ENCODE measurements around the gene TNPO3.
"Not testable (repeated sequence)": the region's sequence is repeated elsewhere in the genome, so short reads cannot be mapped to it uniquely, and the experiment has no call there.

The TNPO3 gene

GRCh38 chr7:129043012-129043411, 11.9 kb downstream of the TNPO3 start:
- H3K4me3 ChIP-seq = no peak overlapping the region
- DNase-seq = no peak
- no peaks in the 10 kb centered on the region for H3K9me3 ChIP-seq
- intact Hi-C loops (cut with DNase I; ENCODE audit: low total_unique reads) = no loop called here
- H3K27ac ChIP-seq = no peak overlapping the region
- TF ChIP-seq, protein P1, sequence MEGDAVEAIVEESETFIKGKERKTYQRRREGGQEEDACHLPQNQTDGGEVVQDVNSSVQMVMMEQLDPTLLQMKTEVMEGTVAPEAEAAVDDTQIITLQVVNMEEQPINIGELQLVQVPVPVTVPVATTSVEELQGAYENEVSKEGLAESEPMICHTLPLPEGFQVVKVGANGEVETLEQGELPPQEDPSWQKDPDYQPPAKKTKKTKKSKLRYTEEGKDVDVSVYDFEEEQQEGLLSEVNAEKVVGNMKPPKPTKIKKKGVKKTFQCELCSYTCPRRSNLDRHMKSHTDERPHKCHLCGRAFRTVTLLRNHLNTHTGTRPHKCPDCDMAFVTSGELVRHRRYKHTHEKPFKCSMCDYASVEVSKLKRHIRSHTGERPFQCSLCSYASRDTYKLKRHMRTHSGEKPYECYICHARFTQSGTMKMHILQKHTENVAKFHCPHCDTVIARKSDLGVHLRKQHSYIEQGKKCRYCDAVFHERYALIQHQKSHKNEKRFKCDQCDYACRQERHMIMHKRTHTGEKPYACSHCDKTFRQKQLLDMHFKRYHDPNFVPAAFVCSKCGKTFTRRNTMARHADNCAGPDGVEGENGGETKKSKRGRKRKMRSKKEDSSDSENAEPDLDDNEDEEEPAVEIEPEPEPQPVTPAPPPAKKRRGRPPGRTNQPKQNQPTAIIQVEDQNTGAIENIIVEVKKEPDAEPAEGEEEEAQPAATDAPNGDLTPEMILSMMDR (IDR thresholded peaks at IDR 0.05) = no peak
- peaks cover 0 to 31% (median 6%) of the 10 kb centered on the region in 4 donors for H3K4me1 ChIP-seq
- H3K27me3 ChIP-seq = no peaks in the 10 kb centered on the region
- H3K36me3 ChIP-seq = peaks cover 0 to 15% (median 14%) of the 10 kb centered on the region in 3 donors

- TF ChIP-seq, protein P1 (IDR thresholded peaks at IDR 0.05) = no peak
- Histone ChIP-seq H3K4me1 (peaks cover 0 to 23% (median 4%) of the 10 kb centered on the region in 4 donors), H3K4me3 (no peak overlapping the region), H3K36me3 (peaks cover 0 to 26% (median 15%) of the 10 kb centered on the region in 3 donors), H3K27ac (no peak overlapping the region), H3K27me3 (no peaks in the 10 kb centered on the region), H3K9me3 (no peaks in the 10 kb centered on the region)
- no peak for DNase-seq
- intact Hi-C loops (cut with DNase I; ENCODE audit: low total_unique reads) = no loop called here
These were observed 13.5 kb downstream of the TNPO3 start for GRCh38 chr7:129041142-129042085.

DNA sequence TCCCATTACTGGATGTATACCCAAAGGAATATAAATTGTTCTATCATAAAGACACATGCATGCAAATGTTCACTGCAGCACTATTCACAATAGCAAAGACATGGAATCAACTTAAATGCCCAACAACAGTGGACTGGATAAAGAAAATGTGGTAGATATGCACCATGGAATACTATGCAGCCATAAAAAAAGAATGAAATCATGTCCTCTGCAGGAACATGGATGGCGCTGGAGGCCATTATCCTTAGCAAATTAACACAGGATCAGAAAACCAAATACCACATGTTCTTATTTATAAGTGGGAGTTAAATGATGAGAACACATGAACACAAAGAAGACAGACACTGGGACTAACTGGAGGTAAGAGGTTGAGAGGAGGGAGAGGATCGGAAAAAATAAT, 16.4 kb downstream of the TNPO3 start:
- H3K36me3 ChIP-seq = peaks cover 0 to 40% (median 24%) of the 10 kb centered on the region in 3 donors
- intact Hi-C loops (cut with DNase I; ENCODE audit: low total_unique reads) = not testable (repeated sequence)

GRCh38 chr7:129037585-129037984, 17.3 kb downstream of the TNPO3 start:
- no peak overlapping the region for H3K4me3 ChIP-seq
- intact Hi-C loops (cut with DNase I; ENCODE audit: low total_unique reads) = no loop called here
- TF ChIP-seq, protein P1 (IDR thresholded peaks at IDR 0.05) = no peak
- no peaks in the 10 kb centered on the region for H3K4me1 ChIP-seq
- peaks cover 0 to 40% (median 24%) of the 10 kb centered on the region in 3 donors for H3K36me3 ChIP-seq
- DNase-seq = no peak
- H3K27ac ChIP-seq = no peak overlapping the region
- H3K27me3 ChIP-seq = no peaks in the 10 kb centered on the region
- no peaks in the 10 kb centered on the region for H3K9me3 ChIP-seq

More for the DNA sequence above, 16.4 kb downstream of the TNPO3 start:
- H3K4me3 ChIP-seq, H3K9me3 ChIP-seq, H3K27ac ChIP-seq, DNase-seq, H3K4me1 ChIP-seq, H3K27me3 ChIP-seq: not testable (repeated sequence)

GRCh38 chr7:129032017-129032416, 22.9 kb downstream of the TNPO3 start:
- H3K9me3 ChIP-seq = no peaks in the 10 kb centered on the region
- TF ChIP-seq, protein P1 (IDR thresholded peaks at IDR 0.05) = no peak
- intact Hi-C loops (cut with DNase I; ENCODE audit: low total_unique reads) = no loop called here
- H3K27me3 ChIP-seq = no peaks in the 10 kb centered on the region
- H3K36me3 ChIP-seq = peaks cover 0 to 24% (median 10%) of the 10 kb centered on the region in 3 donors
- DNase-seq = no peak
- H3K4me1 ChIP-seq = no peaks in the 10 kb centered on the region
- H3K27ac ChIP-seq = no peak overlapping the region
- H3K4me3 ChIP-seq = no peak overlapping the region

DNA sequence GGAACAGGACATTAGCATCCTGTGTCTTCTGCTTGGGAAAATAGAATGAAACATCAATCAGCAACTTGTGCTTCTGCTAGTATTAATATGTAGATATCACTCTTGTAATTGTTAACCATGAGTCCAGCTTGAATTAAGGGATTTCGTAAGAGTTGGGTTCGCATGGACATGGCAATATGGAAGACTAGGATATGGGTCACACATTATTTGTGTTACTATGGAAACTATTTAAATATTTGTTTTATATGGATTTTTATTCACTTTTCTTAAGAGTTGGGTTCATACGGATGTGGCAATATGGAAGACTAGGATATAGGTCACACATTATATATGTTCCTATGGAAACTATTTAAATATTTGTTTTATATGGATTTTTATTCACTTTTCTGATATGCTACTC, 24.5 kb downstream of the TNPO3 start:
- intact Hi-C loops (cut with DNase I; ENCODE audit: low total_unique reads) = no loop called here
- no peak for DNase-seq
- Histone ChIP-seq H3K36me3 (peaks cover 0 to 17% (median 10%) of the 10 kb centered on the region in 3 donors), H3K27ac (no peak overlapping the region), H3K4me3 (no peak overlapping the region), H3K4me1 (no peaks in the 10 kb centered on the region), H3K27me3 (no peaks in the 10 kb centered on the region), H3K9me3 (no peaks in the 10 kb centered on the region)
- TF ChIP-seq, protein P1 (IDR thresholded peaks at IDR 0.05) = no peak

Measured in tibial artery (tissue), 4 donors.